DND-41 (cell line): ENCODE results near the gene PRSS38.
"Not testable (repeated sequence)": the region's sequence is repeated elsewhere in the genome, so short reads cannot be mapped to it uniquely, and the experiment has no call there.

ENCODE experiments used
- ATAC-seq: fragments of 200-7000 bp; cut with Tn5 transposase; 3 replicates; pipeline ENCODE4 v1.9.1; 2021; ENCODE audit warnings: low read depth; ENCODE audit not compliant: insufficient read depth
- DNase-seq: peaks from one replicate; pipeline ENCODE4 v3.0.0-alpha.2; 2020
- H2AFZ ChIP-seq: 2 replicates; pipeline ENCODE4 v1.6.0; 2012; ENCODE audit warnings: low read depth, low read length
- H3K27ac ChIP-seq: 2 replicates; pipeline ENCODE4 v1.5.1; 2012; ENCODE audit warnings: low read length, inconsistent platforms
- H3K27me3 ChIP-seq: fragments of 200-600 bp; sonication (generic); 2 replicates; pipeline ENCODE4 v1.6.0; 2012; ENCODE audit warnings: low read length, mild to moderate bottlenecking, inconsistent platforms; ENCODE audit not compliant: insufficient read depth, poor library complexity
- H3K36me3 ChIP-seq: 2 replicates; pipeline ENCODE4 v1.5.1; 2012; ENCODE audit warnings: low read length, inconsistent platforms; ENCODE audit not compliant: insufficient read depth
- H3K4me1 ChIP-seq: 2 replicates; pipeline ENCODE4 v1.5.1; 2012; ENCODE audit warnings: mild to moderate bottlenecking, low read length; ENCODE audit not compliant: insufficient read depth
- H3K4me2 ChIP-seq: 2 replicates; pipeline ENCODE4 v1.6.0; 2012; ENCODE audit warnings: mild to moderate bottlenecking, moderate library complexity, low read length, inconsistent platforms; ENCODE audit not compliant: insufficient read depth
- H3K4me3 ChIP-seq, 2 experiments: fragments of 200-600 bp in 1 of 2; shearing (Covaris generic) in 1 of 2; 2 replicates each; pipeline ENCODE4 v1.5.1; 2012 to 2016; ENCODE audit warnings: inconsistent platforms in 2 of 2, low read length in 2 of 2, mild to moderate bottlenecking in 2 of 2, low read depth in 1 of 2, moderate library complexity in 1 of 2
- H3K79me2 ChIP-seq: 2 replicates; pipeline ENCODE4 v1.6.0; 2012; ENCODE audit warnings: low read length, inconsistent platforms; ENCODE audit not compliant: insufficient read depth
- H3K9ac ChIP-seq: 2 replicates; pipeline ENCODE4 v1.6.0; 2012; ENCODE audit warnings: low read depth, mild to moderate bottlenecking, inconsistent platforms, low read length, moderate library complexity
- H3K9me3 ChIP-seq: 2 replicates; pipeline ENCODE4 v1.5.1; 2012; ENCODE audit warnings: low read length, moderate library complexity, mild to moderate bottlenecking, inconsistent platforms; ENCODE audit not compliant: insufficient read depth, severe bottlenecking
- H4K20me1 ChIP-seq: 2 replicates; pipeline ENCODE4 v1.6.0; 2012; ENCODE audit warnings: low read length; ENCODE audit not compliant: insufficient read depth
- EZH2 ChIP-seq: IDR thresholded peaks from 3 replicates; pipeline ENCODE4 v1.6.1; 2012; ENCODE audit warnings: borderline replicate concordance, low read depth, mild to moderate bottlenecking, moderate library complexity, low read length, inconsistent platforms; ENCODE audit not compliant: severe bottlenecking
- TF ChIP-seq, protein P1 (sequence below): IDR thresholded peaks from 2 replicates; pipeline ENCODE4 v1.5.1; 2012; ENCODE audit warnings: borderline replicate concordance, low read length, moderate library complexity, mild to moderate bottlenecking; ENCODE audit not compliant: poor library complexity, severe bottlenecking; ENCODE audit errors: extremely low read depth

Gene PRSS38

DNA sequence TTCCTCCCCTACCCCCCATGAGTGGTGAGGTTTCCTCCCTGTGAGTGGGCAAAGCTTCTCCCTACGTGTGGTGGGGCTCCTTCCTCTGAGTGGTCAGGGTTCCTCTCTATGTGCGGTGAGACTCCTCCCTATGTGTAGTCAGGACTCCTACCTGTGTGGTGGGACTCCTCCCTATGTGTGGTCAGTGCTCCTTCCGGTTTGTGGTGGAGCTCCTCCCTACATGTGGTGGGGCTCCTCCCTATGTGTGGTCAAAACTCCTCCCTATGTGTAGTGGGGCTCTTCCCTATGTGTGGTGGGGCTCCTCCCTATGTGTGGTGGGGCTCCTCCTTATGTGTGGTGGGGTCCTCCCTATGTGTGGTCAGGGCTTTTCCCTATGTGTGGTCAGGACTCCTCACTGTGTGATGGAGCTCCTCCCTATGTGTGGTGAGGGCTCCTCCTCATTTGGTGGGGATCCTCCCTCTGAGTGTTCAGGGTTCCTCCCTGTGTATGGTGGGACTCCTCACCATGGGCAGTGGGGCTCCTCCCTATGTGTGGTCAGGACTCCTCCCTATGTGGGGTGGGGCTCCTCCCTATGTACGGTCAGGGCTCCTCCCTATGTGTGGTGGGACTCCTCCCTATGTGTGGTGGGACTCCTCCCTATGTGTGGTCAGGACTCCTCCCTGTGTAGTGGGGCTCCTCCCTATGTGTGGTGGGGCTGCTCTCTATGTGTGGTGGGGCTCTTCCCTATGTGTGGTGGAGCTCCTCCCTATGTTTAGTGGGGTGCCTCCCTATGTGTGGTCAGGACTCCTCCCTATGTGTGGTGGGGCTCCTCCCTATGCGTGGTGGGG is 29.1 kb downstream of the PRSS38 start:
- Histone ChIP-seq H4K20me1 (no peaks in the 10 kb centered on the region), H3K4me2 (no peak overlapping the region), H3K9ac (no peak overlapping the region), H3K9me3 (peaks cover 7% of the 10 kb centered on the region), H3K79me2 (no peaks in the 10 kb centered on the region), H3K36me3 (no peaks in the 10 kb centered on the region), H3K4me1 (no peaks in the 10 kb centered on the region), H3K4me3 (no peak overlapping the region), H3K27me3 (no peaks in the 10 kb centered on the region), H2AFZ (no peak overlapping the region), H3K27ac (no peak overlapping the region)
- DNase-seq = no peak
- TF ChIP-seq, protein P1, sequence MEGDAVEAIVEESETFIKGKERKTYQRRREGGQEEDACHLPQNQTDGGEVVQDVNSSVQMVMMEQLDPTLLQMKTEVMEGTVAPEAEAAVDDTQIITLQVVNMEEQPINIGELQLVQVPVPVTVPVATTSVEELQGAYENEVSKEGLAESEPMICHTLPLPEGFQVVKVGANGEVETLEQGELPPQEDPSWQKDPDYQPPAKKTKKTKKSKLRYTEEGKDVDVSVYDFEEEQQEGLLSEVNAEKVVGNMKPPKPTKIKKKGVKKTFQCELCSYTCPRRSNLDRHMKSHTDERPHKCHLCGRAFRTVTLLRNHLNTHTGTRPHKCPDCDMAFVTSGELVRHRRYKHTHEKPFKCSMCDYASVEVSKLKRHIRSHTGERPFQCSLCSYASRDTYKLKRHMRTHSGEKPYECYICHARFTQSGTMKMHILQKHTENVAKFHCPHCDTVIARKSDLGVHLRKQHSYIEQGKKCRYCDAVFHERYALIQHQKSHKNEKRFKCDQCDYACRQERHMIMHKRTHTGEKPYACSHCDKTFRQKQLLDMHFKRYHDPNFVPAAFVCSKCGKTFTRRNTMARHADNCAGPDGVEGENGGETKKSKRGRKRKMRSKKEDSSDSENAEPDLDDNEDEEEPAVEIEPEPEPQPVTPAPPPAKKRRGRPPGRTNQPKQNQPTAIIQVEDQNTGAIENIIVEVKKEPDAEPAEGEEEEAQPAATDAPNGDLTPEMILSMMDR = no peak
- TF ChIP-seq EZH2 = no peak
- ATAC-seq = no peak

DNA sequence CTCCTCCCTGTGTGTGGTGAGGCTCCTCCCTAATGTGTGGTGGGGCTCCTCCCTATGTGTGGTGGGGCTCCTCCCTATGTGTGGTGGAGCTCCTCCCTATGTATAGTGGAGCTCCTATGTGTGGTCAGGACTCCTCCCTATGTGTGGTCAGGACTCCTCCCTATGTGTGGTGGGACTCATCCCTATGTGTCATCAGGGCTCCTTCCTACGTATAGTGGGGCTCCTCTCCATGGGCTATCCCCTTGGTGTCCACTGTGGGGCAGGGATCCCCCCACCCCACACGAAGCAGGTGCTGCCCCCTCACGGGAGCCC is 29.6 kb downstream of the PRSS38 start:
- DNase-seq = no peak
- H2AFZ ChIP-seq = no peak overlapping the region
- no peak overlapping the region for H3K9ac ChIP-seq
- no peak overlapping the region for H3K4me2 ChIP-seq
- H3K27me3 ChIP-seq = no peaks in the 10 kb centered on the region
- TF ChIP-seq EZH2 = no peak
- TF ChIP-seq, protein P1 = no peak
- H4K20me1 ChIP-seq = no peaks in the 10 kb centered on the region
- H3K9me3 ChIP-seq = peaks cover 7% of the 10 kb centered on the region
- no peak overlapping the region for H3K27ac ChIP-seq
- no peaks in the 10 kb centered on the region for H3K79me2 ChIP-seq
- H3K4me1 ChIP-seq = no peaks in the 10 kb centered on the region
- H3K36me3 ChIP-seq = no peaks in the 10 kb centered on the region
- no peak for ATAC-seq
- H3K4me3 ChIP-seq = no peak overlapping the region

DNA sequence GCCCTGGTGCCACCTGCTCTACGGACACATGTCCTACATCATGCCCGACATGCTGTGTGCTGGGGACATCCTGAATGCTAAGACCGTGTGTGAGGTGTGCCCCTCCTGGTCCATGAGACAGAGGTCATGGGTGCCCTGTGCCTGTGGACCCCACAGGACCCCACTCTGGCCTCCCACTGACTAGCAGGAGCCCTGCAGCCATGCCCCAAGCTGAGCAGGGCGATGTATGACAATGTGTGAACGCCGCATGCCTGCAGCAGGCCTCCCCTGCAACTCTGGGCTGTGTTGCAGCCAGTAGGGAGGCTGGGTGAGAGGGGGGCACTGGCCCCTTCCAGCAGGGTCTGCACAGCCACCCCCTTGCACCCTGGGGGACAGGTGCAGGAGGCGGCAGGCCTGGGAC is 30.0 kb downstream of the PRSS38 start:
- Histone ChIP-seq H3K4me2 (no peak overlapping the region), H3K36me3 (no peaks in the 10 kb centered on the region), H3K4me3 (no peak overlapping the region), H3K79me2 (no peaks in the 10 kb centered on the region), H3K27me3 (no peaks in the 10 kb centered on the region), H2AFZ (no peak overlapping the region), H3K4me1 (no peaks in the 10 kb centered on the region), H3K9me3 (peaks cover 7% of the 10 kb centered on the region), H4K20me1 (no peaks in the 10 kb centered on the region), H3K9ac (no peak overlapping the region), H3K27ac (no peak overlapping the region)
- no peak for ATAC-seq
- DNase-seq = no peak
- TF ChIP-seq EZH2 = no peak
- TF ChIP-seq, protein P1 = no peak

DNA sequence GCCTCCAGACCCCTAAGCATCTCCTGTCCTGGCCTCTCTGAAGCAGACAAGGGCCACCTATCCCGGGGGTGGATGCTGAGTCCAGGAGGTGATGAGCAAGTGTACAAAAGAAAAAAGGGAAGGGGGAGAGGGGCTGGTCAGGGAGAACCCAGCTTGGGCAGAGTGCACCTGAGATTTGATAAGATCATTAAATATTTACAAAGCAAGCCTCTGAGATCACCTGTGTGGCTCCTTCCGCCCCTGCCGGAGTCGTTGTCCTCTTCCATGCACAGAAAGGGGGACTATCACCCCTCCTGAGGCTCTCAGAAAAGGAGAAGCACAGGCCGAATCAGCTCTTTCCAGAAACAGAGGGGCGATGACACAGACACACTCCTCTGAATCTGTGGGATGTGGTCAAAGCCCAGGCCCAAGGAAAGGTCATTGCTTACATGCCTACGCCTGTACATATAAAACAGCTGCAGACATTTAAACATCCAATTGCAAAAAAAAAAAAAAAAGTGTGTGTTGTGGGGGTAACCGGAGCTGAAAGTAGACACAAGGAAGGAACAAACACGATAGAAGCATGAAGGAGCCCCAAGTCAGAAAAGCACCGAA is 30.9 kb downstream of the PRSS38 start:
- Histone ChIP-seq H3K79me2 (no peaks in the 10 kb centered on the region), H3K27ac (no peak overlapping the region), H3K36me3 (no peaks in the 10 kb centered on the region), H3K27me3 (no peaks in the 10 kb centered on the region), H3K9ac (no peak overlapping the region), H4K20me1 (no peaks in the 10 kb centered on the region), H3K9me3 (peaks cover 7% of the 10 kb centered on the region), H2AFZ (no peak overlapping the region), H3K4me2 (no peak overlapping the region), H3K4me3 (no peak overlapping the region), H3K4me1 (no peaks in the 10 kb centered on the region)
- DNase-seq (no peak), ATAC-seq (no peak)
- TF ChIP-seq EZH2 = no peak
- TF ChIP-seq, protein P1 = no peak

DNA sequence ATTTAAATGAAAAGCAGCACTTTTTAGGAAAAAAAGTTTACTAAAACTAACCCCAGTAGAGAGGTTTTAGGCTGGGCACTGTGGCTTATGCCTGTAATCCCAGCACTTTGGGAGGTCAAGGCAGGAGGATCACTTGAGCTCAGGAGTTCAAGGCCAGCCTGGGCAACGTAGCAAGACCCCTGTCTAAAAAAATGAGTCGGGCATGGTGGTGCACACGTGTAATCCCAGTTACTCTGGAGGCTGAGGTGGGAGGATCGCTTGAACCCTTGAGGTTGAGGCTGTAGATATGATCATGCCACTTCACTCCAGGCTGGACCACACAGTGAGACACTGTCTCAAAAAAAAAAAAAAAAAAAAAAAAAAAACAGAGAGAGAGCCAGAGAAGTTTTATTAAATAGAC is 31.6 kb downstream of the PRSS38 start:
- not testable (repeated sequence) for H3K4me3 ChIP-seq, H3K27ac ChIP-seq, H3K79me2 ChIP-seq, H3K9me3 ChIP-seq, H3K4me2 ChIP-seq, DNase-seq, H3K27me3 ChIP-seq, H4K20me1 ChIP-seq, H3K36me3 ChIP-seq, H2AFZ ChIP-seq, ATAC-seq, H3K9ac ChIP-seq, H3K4me1 ChIP-seq
